ENCODE data around the gene P2RY2. TPM values are rescaled to one million over a fixed set of nuclear protein-coding genes. Genes with fewer than 3 reads are reported as not detected.

Gene P2RY2
- total and polyA plus RNA-seq, 3 donors from 2014 or later, result 0.94 to 3.6 (median 2.0) TPM

DNA sequence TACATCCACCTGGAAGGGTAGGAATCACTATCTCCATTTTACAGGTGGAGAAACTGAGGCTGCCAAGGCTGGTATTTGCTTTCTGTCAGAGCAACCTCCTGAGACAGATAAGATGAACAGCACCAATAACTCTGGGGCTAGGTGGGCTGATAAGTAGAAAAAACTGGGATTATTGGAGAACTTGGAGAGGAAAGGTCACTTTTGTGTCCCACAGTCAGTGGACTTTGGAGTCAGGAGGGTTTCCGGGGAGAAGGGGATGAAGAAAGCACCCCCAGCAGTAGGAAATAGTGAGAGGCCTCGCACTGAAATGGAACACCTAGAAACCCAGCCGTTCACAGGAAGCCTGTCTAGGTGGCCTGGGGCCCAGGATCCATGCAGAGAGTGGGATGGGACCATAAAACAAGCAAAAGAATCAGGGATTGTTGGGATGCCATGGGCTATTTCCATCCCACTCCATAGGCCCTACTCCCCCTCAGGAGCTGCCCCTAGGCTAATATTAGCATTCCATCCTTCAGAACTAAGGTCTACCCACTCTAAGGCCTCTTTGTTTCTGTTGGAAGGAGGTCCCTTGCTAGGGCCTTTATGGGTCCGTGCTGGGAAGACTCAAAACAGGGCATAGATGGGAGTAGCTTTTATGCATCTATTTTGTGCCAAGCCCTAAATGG is 45.0 kb upstream of the P2RY2 start:
- H3K27ac ChIP-seq, result peak overlapping the region in 1 of 2 donors; percentile 77
- DNase-seq, result no peak
- peaks cover 57% of the 10 kb centered on the region for H3K4me1 ChIP-seq
- H3K36me3 ChIP-seq (ENCODE audit: low read depth, missing control alignments), result no peaks in the 10 kb centered on the region
- H3K27me3 ChIP-seq, result no peaks in the 10 kb centered on the region
- intact Hi-C loops (cut with DNase I; ENCODE audit: low total_unique reads), result no loop called here
- TF ChIP-seq POLR2A (IDR thresholded peaks at IDR 0.05) (no peak), CTCF (IDR thresholded peaks at IDR 0.05) (no peak)
- H3K4me3 ChIP-seq, result no peak overlapping the region
- 64 to 68% methylated on average over 4 of the region's 4 CpGs for WGBS, 2 donors
- no peaks in the 10 kb centered on the region for H3K9me3 ChIP-seq

DNA sequence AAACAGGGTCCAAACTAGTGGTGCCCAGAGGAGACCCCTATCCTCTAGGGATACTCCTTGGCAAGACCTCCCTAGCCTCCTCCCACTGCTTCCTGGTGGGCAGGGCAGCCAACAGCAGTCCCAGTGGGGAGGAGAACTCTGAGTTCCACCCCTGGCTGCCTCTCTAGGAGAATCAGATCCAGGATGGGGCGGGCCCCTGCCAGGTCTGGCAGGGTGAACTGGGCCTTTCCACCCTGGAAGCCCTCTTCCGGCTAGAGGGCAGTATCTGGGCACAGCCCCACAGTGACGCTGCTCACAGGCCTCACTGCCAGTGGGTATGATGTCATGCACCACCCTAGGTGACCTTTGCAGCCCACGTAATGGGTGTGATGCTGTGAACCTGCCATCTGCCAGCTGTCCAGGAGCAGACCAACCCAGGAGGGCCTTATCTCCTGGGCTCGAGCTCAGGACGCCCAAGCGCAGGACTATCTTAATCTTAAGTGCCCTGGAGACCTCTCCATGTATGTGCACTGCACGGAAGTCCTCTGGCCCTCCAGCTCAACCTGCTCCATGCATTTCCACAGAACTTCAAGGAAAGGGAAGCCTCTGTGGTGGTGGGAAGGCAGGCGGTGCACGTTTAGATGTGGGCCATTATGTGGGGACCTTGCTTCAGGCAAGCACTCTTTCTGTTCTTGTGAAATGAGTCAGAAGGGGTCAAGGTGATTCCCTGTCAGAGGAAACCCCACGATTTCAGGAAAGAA is 44.2 kb upstream of the P2RY2 start:
- 52 to 57% methylated on average over 6 to 10 of the region's 11 CpGs for WGBS, 2 donors
- TF ChIP-seq POLR2A (IDR thresholded peaks at IDR 0.05) (no peak), CTCF (IDR thresholded peaks at IDR 0.05) (no peak)
- Histone ChIP-seq H3K4me3 (no peak overlapping the region), H3K4me1 (peaks cover 53% of the 10 kb centered on the region), H3K27me3 (no peaks in the 10 kb centered on the region), H3K9me3 (no peaks in the 10 kb centered on the region), H3K27ac (peak overlapping the region; percentile 77 to 83), H3K36me3 (ENCODE audit: low read depth, missing control alignments) (no peaks in the 10 kb centered on the region)
- peak; percentile 65 for DNase-seq
- intact Hi-C loops (cut with DNase I; ENCODE audit: low total_unique reads), result no loop called here

GRCh38 chr11:73174495-73174791 is 43.6 kb upstream of the P2RY2 start:
- intact Hi-C loops (cut with DNase I; ENCODE audit: low total_unique reads), result no loop called here
- peak overlapping the region; percentile 77 to 83 for H3K27ac ChIP-seq

DNA sequence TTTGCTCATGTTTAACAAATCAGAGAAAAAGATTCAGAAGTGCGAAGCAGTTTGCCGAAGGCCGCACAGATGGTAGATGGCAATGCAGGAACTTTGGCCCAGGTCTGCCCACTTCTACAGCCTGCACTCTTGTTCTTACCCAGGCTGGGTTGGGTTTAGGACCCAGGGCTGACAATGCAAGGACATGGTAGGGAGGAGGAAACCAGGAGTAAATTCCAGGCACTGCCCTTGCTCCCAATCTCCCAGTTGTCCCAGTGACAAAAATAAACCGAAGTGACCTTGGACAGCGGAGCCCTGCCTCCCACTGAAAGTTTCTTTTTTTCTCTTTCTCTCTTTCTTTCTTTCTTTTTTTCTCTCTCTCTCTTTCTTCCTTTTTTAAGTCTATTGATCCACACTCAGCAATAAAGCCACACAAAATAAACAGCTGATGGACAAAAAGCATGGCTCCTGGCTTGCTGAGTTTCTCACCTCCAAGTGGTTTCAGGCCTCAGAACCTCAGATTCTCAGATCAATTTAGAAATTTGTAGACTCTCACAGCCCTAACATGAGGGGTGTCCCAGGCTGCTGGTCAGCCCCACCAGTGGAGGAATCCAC is 42.4 kb upstream of the P2RY2 start:
- Histone ChIP-seq H3K9me3 (no peaks in the 10 kb centered on the region), H3K27ac (peak overlapping the region; percentile 77 to 83), H3K4me3 (no peak overlapping the region), H3K36me3 (ENCODE audit: low read depth, missing control alignments) (no peaks in the 10 kb centered on the region), H3K27me3 (no peaks in the 10 kb centered on the region), H3K4me1 (peaks cover 48% of the 10 kb centered on the region)
- TF ChIP-seq POLR2A (IDR thresholded peaks at IDR 0.05), result no peak
- no peak for TF ChIP-seq CTCF (IDR thresholded peaks at IDR 0.05)
- peak; percentile 72 for DNase-seq
- 28 to 43% methylated on average over 5 of the region's 5 CpGs for WGBS, 2 donors
- intact Hi-C loops (cut with DNase I; ENCODE audit: low total_unique reads), result loop anchor here (5.0 kb wide), 1 partner anchor 343 kb away; no protein-coding TSS in a partner anchor

More at GRCh38 chr11:73174495-73174791, 43.6 kb upstream of the P2RY2 start:
- Histone ChIP-seq H3K27me3 (no peaks in the 10 kb centered on the region), H3K4me1 (peaks cover 51% of the 10 kb centered on the region), H3K4me3 (no peak overlapping the region), H3K36me3 (ENCODE audit: low read depth, missing control alignments) (no peaks in the 10 kb centered on the region), H3K9me3 (no peaks in the 10 kb centered on the region)
- WGBS, 2 donors, result 80 to 83% methylated on average over 3 of the region's 3 CpGs
- DNase-seq, result no peak
- no peak for TF ChIP-seq CTCF (IDR thresholded peaks at IDR 0.05)
- no peak for TF ChIP-seq POLR2A (IDR thresholded peaks at IDR 0.05)
